Activated T-cell treated with anti-CD3 and anti-CD28 coated beads, Interleukin-2, amount 50 U/mL, for 4 hours (primary cell): ENCODE data around the gene PRDM16. TPM values are rescaled to one million over a fixed set of nuclear protein-coding genes. Genes with fewer than 3 reads are reported as not detected.

ENCODE experiments used
- ATAC-seq, 2 donors: fragments of 200-7000 bp; cut with Tn5 transposase; one replicate each; pipeline ENCODE4 v1.10.0; 2021
- DNase-seq: peaks from one replicate; pipeline ENCODE4 v3.0.0-alpha.2; 2020
- H3K27me3 Mint-ChIP-seq: one replicate; pipeline ENCODE4 v1.8.0; 2021; ENCODE audit warnings: low read depth, mixed read lengths
- H3K36me3 Mint-ChIP-seq: one replicate; pipeline ENCODE4 v1.8.0; 2022; ENCODE audit warnings: mixed read lengths; ENCODE audit not compliant: insufficient read depth
- H3K4me1 Mint-ChIP-seq: one replicate; pipeline ENCODE4 v1.8.0; 2021; ENCODE audit warnings: low read depth, mixed read lengths
- H3K4me3 Mint-ChIP-seq: one replicate; pipeline ENCODE4 v1.8.0; 2021; ENCODE audit warnings: mild to moderate bottlenecking, moderate library complexity, mixed read lengths
- H3K9me3 Mint-ChIP-seq: one replicate; pipeline ENCODE4 v1.8.0; 2021; ENCODE audit warnings: mixed read lengths
- total RNA-seq, 3 donors: library from RNA; stranded (reverse); gene quantifications; one replicate each; pipeline ENCODE4 v1.2.1, GENCODE V29; 2021

The PRDM16 gene
- total RNA-seq, 3 donors from 2014 or later = 0.05 to 0.22 TPM; not detected in 1

- ATAC-seq (no peak), DNase-seq (no peak)
- Mint-ChIP-seq H3K36me3 (no peaks in the 10 kb centered on the region), H3K27me3 (peaks cover 19% of the 10 kb centered on the region), H3K9me3 (no peaks in the 10 kb centered on the region), H3K4me1 (no peaks in the 10 kb centered on the region), H3K4me3 (no peak overlapping the region)
Measured at GRCh38 chr1:3261969-3262579, 193.1 kb downstream of the PRDM16 start.

GRCh38 chr1:3262681-3263286 is 193.8 kb downstream of the PRDM16 start:
- no peak for ATAC-seq
- no peaks in the 10 kb centered on the region for H3K4me1 Mint-ChIP-seq
- no peak for DNase-seq
- peaks cover 17% of the 10 kb centered on the region for H3K27me3 Mint-ChIP-seq
- no peaks in the 10 kb centered on the region for H3K9me3 Mint-ChIP-seq
- H3K4me3 Mint-ChIP-seq = no peak overlapping the region
- H3K36me3 Mint-ChIP-seq = no peaks in the 10 kb centered on the region

GRCh38 chr1:3263790-3264189 is 194.8 kb downstream of the PRDM16 start:
- no peaks in the 10 kb centered on the region for H3K9me3 Mint-ChIP-seq
- peaks cover 10% of the 10 kb centered on the region for H3K27me3 Mint-ChIP-seq
- H3K4me1 Mint-ChIP-seq = no peaks in the 10 kb centered on the region
- DNase-seq (no peak), ATAC-seq (no peak)
- H3K4me3 Mint-ChIP-seq = no peak overlapping the region
- H3K36me3 Mint-ChIP-seq = no peaks in the 10 kb centered on the region

- Mint-ChIP-seq H3K9me3 (no peaks in the 10 kb centered on the region), H3K27me3 (peaks cover 10% of the 10 kb centered on the region), H3K4me1 (no peaks in the 10 kb centered on the region), H3K4me3 (no peak overlapping the region), H3K36me3 (no peaks in the 10 kb centered on the region)
- no peak for ATAC-seq
- DNase-seq = no peak
Measured at GRCh38 chr1:3264456-3264855, 195.5 kb downstream of the PRDM16 start.

- H3K36me3 Mint-ChIP-seq = no peaks in the 10 kb centered on the region
- H3K4me3 Mint-ChIP-seq = no peak overlapping the region
- H3K27me3 Mint-ChIP-seq = peaks cover 10% of the 10 kb centered on the region
- ATAC-seq = no peak
- H3K9me3 Mint-ChIP-seq = no peaks in the 10 kb centered on the region
- no peak for DNase-seq
- H3K4me1 Mint-ChIP-seq = no peaks in the 10 kb centered on the region
Measured at GRCh38 chr1:3265835-3266805, 197.1 kb downstream of the PRDM16 start.

GRCh38 chr1:3266870-3267549 is 198.0 kb downstream of the PRDM16 start:
- Mint-ChIP-seq H3K9me3 (no peaks in the 10 kb centered on the region), H3K36me3 (no peaks in the 10 kb centered on the region), H3K4me1 (no peaks in the 10 kb centered on the region), H3K27me3 (peaks cover 8% of the 10 kb centered on the region), H3K4me3 (no peak overlapping the region)
- ATAC-seq = no peak
- no peak for DNase-seq

- H3K4me3 Mint-ChIP-seq = no peak overlapping the region
- peaks cover 2% of the 10 kb centered on the region for H3K27me3 Mint-ChIP-seq
- ATAC-seq = no peak
- no peaks in the 10 kb centered on the region for H3K9me3 Mint-ChIP-seq
- DNase-seq = no peak
- no peaks in the 10 kb centered on the region for H3K4me1 Mint-ChIP-seq
- no peaks in the 10 kb centered on the region for H3K36me3 Mint-ChIP-seq
Measured at GRCh38 chr1:3267550-3268270, 198.7 kb downstream of the PRDM16 start.

- Mint-ChIP-seq H3K4me1 (no peaks in the 10 kb centered on the region), H3K9me3 (no peaks in the 10 kb centered on the region), H3K36me3 (no peaks in the 10 kb centered on the region), H3K4me3 (no peak overlapping the region), H3K27me3 (peaks cover 2% of the 10 kb centered on the region)
- DNase-seq (no peak), ATAC-seq (no peak)
Measured at GRCh38 chr1:3268281-3268680, 199.3 kb downstream of the PRDM16 start.

GRCh38 chr1:3270403-3271245 is 201.6 kb downstream of the PRDM16 start:
- Mint-ChIP-seq H3K4me3 (no peak overlapping the region), H3K27me3 (no peaks in the 10 kb centered on the region), H3K4me1 (no peaks in the 10 kb centered on the region), H3K36me3 (no peaks in the 10 kb centered on the region), H3K9me3 (no peaks in the 10 kb centered on the region)
- no peak for DNase-seq
- no peak for ATAC-seq

- Mint-ChIP-seq H3K9me3 (no peaks in the 10 kb centered on the region), H3K4me3 (no peak overlapping the region), H3K27me3 (no peaks in the 10 kb centered on the region), H3K36me3 (no peaks in the 10 kb centered on the region), H3K4me1 (no peaks in the 10 kb centered on the region)
- ATAC-seq (no peak), DNase-seq (no peak)
Measured at GRCh38 chr1:3271866-3272265, 202.9 kb downstream of the PRDM16 start.

GRCh38 chr1:3272321-3273045 is 203.5 kb downstream of the PRDM16 start:
- Mint-ChIP-seq H3K4me1 (no peaks in the 10 kb centered on the region), H3K9me3 (no peaks in the 10 kb centered on the region), H3K4me3 (no peak overlapping the region), H3K36me3 (no peaks in the 10 kb centered on the region), H3K27me3 (no peaks in the 10 kb centered on the region)
- DNase-seq (no peak), ATAC-seq (no peak)

GRCh38 chr1:3273447-3273846 is 204.4 kb downstream of the PRDM16 start:
- Mint-ChIP-seq H3K4me3 (no peak overlapping the region), H3K27me3 (no peaks in the 10 kb centered on the region), H3K9me3 (no peaks in the 10 kb centered on the region), H3K36me3 (no peaks in the 10 kb centered on the region), H3K4me1 (no peaks in the 10 kb centered on the region)
- ATAC-seq (no peak), DNase-seq (no peak)

- H3K27me3 Mint-ChIP-seq = no peaks in the 10 kb centered on the region
- ATAC-seq (no peak), DNase-seq (no peak)
- no peaks in the 10 kb centered on the region for H3K9me3 Mint-ChIP-seq
- H3K4me1 Mint-ChIP-seq = no peaks in the 10 kb centered on the region
- H3K4me3 Mint-ChIP-seq = no peak overlapping the region
- no peaks in the 10 kb centered on the region for H3K36me3 Mint-ChIP-seq
Measured at GRCh38 chr1:3274972-3275371, 206.0 kb downstream of the PRDM16 start.
